Measurements from ENCODE around the gene SP2.

DNA sequence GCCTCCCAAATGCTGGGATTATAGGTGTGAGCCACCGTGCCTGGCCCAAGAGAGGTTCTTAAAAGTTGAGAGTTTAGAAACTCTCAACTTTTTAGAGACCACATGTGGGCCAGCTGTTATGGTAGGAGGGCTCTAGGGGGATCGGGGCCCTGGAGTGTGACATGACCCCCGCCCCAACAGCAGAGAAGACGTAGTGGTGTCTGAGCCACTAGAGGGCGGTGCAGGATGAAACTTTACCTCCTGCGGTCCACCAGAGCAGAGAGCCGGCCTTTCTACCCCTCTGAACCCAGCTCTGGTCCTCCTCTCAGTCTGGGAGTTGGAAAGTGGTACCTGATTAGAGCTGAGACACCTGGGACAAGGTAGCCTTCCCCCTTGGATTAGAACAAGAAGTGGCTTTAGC is 82.3 kb downstream of the SP2 start:
- TF ChIP-seq, protein P1, sequence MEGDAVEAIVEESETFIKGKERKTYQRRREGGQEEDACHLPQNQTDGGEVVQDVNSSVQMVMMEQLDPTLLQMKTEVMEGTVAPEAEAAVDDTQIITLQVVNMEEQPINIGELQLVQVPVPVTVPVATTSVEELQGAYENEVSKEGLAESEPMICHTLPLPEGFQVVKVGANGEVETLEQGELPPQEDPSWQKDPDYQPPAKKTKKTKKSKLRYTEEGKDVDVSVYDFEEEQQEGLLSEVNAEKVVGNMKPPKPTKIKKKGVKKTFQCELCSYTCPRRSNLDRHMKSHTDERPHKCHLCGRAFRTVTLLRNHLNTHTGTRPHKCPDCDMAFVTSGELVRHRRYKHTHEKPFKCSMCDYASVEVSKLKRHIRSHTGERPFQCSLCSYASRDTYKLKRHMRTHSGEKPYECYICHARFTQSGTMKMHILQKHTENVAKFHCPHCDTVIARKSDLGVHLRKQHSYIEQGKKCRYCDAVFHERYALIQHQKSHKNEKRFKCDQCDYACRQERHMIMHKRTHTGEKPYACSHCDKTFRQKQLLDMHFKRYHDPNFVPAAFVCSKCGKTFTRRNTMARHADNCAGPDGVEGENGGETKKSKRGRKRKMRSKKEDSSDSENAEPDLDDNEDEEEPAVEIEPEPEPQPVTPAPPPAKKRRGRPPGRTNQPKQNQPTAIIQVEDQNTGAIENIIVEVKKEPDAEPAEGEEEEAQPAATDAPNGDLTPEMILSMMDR (IDR thresholded peaks at IDR 0.05), result peak; percentile 89
- no peak for TF ChIP-seq EZH2 (IDR thresholded peaks at IDR 0.05)

Measured in neural progenitor cell (in vitro differentiated cells).